DMS79 (cell line): ENCODE measurements around the gene ARF3.
A peak's percentile ranks its signal among the peaks of the same experiment; 100 is the strongest.

ENCODE experiments used
- DNase-seq: peaks from one replicate; lab custom pipeline; 2025; lab: John Stamatoyannopoulos, UW

Gene ARF3

DNA sequence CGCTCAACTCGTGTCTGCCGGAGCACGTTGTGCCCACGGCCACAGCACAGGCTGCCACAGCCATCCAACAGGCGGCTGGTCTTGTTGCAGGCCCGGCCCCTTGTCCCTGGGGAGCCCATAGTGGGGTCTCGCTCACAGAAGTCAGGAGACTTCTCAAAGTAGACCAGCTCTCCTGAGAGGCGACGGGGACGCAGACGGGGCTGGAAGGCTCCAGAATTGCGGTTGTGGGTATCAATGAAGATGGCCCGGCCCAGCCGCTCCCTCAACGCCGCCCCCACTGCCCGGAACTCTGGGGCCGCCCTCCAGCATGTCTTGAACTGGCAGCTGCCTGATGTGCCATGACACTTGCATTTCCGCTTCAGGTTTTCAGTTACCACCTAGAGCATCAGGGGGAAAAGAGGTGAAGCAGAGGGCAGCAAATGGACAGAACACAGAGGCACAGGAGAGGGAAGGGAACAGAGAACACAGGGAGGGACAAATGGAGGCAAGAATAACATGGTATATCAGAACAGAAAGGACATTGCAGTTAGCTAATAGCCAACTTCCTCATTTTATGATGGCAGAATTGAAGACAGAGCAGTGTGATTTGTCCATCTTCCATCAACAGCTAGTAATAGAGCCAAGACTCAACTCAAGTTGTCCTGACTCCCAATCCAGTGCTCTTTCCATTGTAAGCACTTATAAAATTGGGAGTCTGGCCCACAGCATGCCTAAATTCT lies 9.0 kb upstream of the ARF3 start:
- no peak for DNase-seq

DNA sequence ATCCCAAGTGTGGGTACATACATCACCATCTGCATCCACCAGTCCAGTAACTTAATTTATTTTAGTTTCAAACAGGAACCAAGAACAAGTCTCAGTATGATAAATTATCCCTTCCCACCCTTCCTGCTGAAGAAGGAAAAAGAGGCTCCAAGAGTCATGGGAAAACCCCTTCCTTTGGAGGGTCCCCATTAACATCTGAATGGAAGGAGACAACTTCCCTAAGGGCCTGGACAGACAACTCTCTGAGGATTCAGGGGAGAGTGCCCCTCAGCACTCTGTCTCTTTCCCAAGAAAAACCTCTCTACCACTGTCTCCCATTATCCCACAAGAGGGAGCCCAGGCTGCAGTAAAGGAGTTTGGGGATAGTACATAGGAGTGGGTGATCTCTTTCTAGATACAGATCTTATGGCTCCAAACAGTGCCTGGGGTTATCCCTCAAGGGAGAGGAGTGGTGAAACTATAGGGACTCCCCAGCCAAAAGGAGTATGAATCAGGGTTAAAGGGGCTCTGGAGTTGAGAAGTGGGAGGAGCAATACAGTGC lies 8.1 kb upstream of the ARF3 start:
- no peak for DNase-seq

DNA sequence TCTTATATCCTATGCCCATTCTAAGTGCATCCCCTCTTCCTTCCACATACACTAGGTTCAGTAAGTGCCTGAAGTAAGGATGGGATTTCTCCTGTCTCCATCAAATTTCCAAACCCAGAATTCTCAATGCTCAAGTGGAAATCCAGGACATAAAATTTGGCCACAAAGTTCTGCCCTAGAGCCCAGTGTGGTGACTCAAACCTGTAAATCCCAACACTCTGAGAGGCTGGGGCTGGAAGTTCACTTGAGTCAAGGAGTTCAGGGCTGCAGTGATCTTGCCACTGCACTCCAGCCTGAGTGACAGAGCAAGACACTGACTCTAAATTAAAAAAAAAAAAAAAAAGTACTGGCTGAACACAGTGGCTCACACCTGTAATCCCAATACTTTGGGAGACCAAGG lies 4.5 kb upstream of the ARF3 start:
- DNase-seq: no peak

DNA sequence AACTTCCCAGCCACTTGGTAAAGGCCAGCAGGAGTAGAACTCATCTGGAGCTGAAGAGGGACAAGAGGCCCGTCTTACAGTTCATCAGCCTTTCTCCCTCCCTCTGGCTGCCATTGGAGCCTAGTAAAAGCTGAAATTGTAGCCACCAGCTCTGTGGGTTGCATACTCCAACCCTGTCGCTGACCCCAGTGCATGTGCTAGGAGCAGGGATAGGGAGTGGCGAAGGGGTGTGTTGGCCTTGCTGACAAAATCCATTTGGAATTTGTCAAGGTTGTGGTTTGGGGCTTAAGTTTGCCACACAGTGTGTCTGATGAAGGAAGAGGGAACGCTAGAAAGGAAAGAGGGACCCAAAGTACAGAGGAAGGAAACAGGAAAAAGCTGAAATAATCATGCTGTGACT lies 4.0 kb upstream of the ARF3 start:
- DNase-seq: no peak

DNA sequence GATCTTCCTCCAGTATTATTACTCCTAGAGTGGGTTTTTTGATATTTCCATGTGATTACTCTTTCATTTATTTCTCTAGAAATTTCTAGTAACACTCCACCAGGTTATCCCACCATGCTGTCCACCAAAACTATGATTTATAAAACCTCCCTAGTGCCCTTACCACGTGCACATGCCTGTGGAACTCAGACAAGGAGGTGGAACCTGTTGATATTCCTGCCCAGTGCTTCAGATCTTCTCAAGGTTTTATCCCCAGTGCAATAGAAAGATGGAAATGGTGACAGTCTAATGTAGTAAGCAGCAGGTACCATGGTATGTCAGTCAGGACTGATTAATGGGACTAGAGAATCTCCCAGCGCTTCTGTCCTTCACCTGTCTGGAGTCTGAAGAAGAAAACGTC lies 3.5 kb upstream of the ARF3 start:
- no peak for DNase-seq

DNA sequence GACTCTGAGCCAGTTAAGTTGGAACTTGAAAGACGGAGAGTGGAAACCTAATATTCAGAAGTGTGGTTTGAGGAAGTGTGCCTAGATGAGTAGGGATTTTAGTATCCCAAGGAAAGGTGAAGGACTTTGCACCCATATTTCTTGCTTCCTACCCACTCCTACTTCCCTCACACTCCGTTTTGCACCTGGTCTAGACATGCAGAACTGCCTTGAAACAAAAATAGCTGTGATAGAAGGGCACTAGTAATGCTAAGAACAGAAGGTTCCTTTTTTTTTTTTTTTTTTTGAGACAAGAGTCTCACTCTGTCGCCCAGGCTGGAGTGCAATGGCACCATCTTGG lies 732 bp upstream of the ARF3 start:
- DNase-seq: no peak

DNA sequence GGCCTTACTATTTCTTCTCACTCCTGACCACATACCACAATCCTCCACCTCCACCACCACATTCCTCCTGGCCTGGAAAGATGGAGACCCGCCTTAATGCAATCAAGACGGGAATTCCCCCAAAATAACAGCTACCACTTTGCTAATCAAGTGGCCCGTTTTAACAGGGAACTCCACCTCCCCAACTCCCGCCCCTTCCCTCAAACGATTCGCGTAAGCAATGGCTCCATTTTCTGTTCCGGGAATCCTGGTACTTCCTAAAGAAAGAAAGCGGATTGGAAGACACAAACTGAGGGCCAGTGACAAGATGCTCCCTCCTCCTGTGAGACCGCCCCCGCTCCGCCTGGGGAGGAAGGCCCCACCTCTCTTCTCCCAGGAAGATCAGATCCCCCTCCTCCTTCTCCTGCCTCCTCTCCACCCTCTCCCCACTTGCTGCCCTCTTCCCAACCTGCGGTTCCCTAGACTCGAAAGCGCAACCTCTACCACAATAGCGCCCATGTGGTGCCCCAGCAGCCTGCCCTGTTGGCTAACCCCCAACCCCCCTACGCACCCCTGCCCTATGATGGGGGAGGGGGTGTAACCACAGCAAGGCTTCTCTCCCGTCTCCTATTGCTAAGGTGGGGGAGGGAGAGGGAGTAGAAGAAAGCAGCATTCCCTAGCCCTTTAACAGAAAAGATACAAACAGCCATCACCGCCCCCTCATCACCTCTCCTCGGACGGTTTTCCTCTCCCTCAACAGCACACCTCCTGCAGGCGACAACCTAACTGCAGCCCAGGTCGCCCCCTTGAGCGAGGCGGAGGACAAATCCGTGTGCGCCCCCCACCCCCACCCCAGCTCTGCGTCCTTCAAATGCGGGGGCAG lies 777 bp downstream of the ARF3 start:
- peak; percentile 89 for DNase-seq

DNA sequence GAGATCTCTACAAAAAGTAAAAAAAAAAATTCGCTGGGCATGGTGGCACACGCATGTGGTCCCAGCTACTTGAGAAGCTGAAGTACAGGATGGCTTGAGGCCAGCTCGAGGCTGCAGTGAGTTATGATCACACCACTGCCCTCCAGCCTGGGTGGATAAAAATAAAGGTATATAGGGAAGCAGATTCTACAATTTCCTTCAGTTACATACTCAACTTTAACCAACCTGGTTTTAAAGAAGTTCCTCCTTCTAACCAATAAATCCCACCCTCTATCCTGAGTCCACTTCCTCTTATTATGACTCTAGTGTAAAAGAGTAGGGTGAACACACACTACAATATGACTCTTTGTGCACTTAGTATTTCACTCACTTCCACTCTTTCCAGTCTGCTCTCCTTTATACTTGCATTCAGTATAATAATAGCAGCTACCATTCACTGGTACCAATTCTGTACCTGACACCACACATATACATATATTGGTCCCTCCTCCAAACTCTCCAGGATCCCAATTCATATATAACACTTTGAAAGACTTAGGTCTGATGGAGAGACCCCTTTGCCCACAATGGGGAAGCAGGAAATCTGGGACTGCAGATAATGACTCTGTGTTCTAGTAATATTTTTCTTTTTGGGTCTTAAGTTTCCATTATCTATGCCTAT lies 2.3 kb downstream of the ARF3 start:
- no peak for DNase-seq

DNA sequence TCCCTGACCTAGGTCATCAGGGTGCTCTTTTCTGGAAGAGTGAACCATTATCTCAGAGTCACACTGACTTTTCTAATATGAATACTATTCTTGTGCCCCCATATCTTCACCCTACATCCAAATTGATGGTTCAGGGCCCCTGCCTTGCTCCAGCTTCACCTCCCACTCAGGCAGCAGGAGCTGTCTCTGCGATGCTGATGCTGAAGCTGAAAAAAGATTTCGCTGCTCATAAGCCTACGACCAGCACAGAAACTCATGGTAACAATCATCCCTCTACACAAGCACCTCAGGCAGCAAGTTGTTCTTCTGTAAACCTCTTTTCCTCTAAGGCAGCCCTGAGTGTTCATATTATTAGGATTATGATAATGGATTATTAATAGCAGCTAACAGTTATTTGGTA lies 3.2 kb downstream of the ARF3 start:
- no peak for DNase-seq

DNA sequence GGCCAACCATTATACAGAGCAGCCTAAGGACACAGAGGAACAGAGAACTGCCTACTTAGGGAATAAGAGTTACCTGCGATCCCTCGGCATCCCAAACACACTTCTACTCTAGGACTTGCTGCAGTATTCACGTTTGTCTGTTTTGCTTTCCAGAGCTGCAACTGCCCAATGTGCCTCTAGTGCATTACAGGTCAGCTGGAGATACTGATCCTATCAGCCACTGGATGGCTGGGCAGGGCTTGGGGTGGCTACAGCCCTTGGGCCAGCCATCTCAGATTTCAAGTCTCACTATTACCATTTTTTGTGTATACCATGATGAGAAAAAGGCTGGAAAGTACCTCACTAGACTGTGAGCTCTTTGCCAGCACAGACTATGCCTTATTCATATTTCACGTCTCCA lies 4.6 kb downstream of the ARF3 start:
- no peak for DNase-seq

DNA sequence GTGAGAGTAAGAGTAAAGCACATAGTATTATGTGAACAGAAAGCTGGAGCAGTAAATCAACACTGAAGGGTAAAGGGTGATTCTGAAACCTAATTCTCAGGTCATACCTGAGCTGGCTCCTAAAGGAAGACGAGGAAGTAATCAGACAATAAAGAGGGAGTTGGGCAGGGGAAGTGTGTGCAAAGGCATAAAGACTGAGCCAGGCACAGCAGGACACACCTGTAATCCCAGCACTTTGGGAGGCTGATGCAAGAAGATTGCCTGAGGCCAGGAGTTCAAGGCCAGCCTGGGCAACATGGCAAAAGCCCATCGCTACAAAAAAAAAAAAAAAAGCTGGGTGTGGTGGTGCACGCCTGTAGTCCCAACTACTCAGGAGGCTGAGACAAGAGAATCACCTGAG lies 9.6 kb downstream of the ARF3 start:
- DNase-seq: no peak

DNA sequence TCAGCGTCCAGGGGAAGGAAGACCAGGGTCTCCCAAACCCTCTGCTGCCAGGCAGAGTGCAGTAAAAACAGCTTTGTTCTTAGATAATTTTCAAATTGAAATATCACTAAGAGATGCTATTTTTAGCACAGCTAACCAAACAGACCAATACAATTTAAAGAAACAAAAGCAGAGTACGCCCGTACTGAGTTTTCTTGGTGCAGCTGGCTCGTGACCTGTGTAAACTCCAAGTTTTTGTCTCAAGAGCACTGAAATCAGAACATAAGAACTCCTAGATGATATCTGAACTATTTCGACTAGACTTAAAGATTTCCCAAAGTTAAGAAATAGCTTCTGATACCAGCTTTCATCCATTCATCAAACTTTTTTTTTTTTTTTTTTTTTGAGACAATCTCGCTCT lies 10.3 kb downstream of the ARF3 start:
- DNase-seq: no peak

DNA sequence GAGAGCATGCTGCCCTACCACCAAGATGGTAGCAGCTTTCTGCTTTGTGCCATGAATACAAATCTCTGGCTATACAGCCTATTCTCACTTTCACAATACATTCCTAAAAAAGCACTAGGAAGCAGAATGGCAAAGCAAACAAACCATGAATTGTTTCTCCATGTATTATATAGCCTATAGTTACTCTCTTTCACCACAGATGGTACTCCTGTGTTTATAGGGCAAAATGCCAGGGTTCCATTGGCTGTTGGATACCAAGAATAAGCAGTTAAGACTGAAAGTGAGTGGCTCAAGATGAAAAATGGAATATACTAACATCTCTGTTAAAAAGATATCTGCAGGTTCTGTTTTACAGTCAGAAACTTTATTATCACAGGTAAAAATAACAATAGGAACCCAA lies 11.1 kb downstream of the ARF3 start:
- DNase-seq: no peak

DNA sequence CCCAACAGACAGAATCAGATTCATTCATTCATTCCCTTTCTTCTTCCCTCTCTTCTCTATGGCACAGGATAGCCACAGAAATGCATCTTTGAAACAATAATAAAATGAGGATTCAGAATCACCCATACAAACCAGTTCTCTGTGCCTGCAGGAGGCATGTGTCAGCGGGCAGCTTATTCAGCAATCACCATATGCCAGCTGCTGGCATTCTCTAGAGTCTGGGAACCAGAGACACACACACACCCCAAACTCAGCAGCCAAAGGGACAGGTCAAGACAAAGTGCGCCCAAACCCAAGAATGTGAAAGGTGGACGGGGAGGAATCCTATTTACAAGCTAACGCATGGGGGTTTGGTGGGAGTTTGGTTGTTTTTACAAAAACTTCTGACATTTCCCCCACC lies 14.1 kb downstream of the ARF3 start:
- no peak for DNase-seq

DNA sequence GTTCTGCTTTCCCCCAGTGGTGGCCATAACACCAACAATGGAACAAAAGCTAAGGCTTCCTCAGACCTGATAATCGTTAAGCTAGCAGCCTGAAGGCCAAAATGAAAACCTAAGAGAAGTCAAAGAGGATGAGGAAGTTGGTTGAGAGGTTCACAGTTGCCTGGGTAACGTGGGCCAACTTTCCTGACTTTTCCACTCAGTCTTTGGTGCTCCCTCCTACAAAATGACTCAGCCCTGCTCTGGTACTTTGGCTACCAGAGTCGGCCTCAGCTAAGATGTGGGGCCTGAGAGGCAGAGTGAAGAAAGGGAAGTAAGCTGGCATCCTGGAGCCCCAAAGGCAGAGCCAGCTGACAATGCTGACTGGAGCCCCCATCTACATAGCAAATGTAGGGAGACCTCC lies 17.1 kb downstream of the ARF3 start:
- no peak for DNase-seq

DNA sequence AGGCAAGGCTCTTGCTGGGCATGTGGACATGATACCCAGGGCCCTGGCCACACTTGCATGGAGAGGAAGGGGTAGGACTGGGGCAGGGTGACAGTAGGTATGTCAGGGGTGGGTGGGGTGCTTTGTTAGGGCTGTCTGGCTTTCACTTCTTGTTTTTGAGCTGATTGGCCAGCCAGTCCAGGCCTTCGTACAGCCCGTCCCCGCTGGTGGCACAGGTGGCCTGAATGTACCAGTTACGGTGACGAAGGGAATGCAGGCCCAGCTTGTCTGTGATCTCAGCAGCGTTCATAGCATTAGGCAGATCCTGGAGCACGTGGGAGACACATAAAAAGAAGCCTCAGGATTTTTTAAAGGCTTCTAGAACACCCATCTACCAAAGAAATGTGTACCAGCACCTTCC lies 18.5 kb downstream of the ARF3 start:
- no peak for DNase-seq

DNA sequence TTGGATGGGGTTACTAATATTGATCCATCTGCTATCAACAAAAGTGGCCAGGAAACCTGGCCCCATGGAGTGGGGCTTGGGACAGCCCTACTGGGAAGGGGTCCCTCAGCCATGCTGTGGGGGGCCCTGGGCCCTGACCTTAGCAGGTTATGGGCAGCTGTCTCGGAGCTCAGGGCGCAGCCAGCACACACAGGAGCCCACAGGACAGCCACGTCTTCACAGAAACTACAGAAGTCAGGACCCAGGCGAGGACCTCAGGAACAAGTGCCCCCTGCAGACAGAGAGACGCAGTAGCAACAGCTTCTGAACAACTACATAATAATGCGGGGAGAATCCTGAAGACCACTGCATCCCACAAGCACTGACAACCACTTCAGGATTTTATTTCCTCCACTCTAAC lies 20.1 kb downstream of the ARF3 start:
- DNase-seq: no peak

DNA sequence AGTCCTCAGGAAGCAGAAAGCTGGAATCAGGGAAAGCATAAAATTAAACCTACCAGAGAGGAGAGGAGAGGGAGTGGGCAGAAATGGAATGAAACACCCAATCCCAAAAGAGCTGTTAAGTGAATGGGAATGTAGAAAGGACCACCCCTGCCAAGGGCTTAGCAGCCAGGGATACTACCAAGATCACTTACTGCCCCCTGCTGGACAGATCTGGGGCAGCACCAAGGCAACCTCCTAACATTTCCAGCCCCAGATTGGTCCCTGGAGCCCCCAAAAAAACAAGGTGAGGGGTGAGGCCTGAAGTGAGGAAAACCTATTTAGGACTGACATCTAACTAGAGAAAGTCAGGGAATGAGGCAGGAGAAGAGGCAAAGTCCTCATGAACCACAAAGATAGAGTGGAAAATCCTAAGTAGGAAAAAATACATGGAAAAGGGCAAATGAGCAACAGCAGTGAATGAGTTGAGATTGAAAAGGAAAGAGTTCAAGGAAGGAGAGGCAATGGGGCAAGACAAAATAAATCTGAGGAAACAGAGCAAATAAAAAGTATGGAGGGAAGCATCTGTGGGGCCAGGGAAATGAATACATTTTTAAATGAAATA lies 20.8 kb downstream of the ARF3 start:
- peak; percentile 3 for DNase-seq

DNA sequence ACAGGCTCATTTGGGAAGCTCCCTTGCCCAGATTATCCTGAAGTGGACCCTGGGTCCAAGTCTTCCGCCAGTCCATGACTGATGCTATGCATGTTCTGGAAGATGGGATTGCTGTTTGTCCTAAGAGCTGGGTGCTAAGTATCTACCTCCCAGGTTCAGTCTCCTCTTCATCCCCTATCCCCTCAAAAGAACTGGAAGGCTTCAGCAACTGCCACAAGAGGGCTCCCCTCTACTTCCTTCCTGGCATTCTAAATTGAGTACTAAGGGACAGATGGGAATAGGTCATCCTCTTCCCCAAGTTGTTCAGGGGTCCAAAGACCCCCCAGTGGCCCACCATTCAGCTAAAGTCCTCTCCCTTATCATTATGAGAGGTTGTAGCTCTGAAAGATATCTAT lies 23.0 kb downstream of the ARF3 start:
- no peak for DNase-seq

DNA sequence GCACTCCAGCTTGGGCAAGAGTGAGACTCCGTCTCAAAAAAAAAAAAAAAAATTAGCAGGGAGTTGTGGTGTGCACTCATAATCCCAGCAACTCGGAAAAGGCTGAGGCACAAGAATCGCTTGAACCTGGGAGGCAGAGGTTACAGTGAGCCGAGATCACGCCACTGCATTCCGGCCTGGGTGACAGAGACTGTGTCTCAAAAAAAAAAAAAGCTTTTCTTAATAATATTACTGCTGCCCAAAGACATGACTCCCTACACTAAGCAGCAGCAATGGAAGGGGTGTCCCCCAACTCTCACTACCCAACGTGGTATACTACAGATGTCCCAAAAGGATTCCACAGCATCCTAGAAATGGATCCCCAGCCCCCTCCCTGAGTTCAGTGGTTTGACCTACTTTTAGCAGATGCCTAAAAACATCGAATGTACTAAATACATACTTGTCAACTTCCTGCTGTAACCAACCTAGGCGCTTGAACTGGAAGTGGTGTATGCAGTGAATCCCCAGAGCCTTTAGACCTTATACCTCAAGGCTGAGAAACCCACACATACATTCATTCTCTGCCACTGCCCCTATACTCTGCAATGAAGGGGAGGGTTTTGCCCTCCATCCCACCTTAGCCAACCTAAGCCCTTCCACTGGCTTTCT lies 23.5 kb downstream of the ARF3 start:
- no peak for DNase-seq

DNA sequence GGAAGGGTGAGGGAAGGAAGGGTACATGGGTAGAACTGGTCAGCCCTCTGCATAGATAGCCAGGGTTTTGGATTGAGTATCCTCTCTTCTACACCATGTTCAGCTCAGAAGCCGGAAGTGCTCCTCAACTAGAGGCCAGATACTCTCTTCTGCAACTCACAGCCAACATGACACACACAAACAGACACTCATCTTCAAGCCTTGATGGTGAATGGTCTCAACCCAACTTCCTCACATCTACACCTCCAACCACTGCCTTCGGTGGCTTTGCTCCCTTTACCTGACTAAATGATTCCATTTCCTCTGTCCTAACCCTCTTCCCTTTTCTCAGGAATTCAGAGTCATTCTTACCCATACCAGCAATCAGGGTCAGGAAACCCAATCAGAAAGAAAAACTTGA lies 24.4 kb downstream of the ARF3 start:
- DNase-seq: no peak

DNA sequence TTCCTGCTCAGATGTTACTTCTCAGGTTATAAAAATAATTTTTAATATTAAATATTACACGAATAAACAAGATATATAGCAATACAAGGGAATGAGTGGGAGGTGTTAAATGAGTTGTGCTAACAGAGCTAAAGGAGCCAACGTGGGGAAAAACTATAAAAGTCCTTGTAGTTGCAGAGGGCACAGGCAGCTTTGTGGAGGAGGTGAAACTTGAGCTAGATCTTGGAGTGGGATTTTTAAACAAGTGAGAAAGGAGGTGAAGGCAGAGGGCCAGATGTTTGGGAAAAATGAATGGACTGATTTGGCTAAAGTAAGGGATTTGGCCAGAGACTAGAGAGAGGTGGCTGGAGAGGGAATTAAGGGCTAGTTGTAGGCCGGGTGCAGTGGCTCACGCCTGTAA lies 26.8 kb downstream of the ARF3 start:
- no peak for DNase-seq
